ENCODE measurements around the gene ANKRD9. TPM values are rescaled to one million over a fixed set of nuclear protein-coding genes. Genes with fewer than 3 reads are reported as not detected.

The ANKRD9 gene
- total RNA-seq, 4 donors from 2014 or later = 1.8 to 16.5 (median 7.5) TPM

GRCh38 chr14:102481371-102481770 is 28.2 kb downstream of the ANKRD9 start:
- no peak for DNase-seq
- no peaks in the 10 kb centered on the region for H3K4me1 ChIP-seq
- intact Hi-C loops (cut with DNase I; ENCODE audit: low total_unique reads) = no loop called here
- TF ChIP-seq CTCF (IDR thresholded peaks at IDR 0.05) (no peak), POLR2A (IDR thresholded peaks at IDR 0.05) (no peak)
- no peak overlapping the region for H3K27ac ChIP-seq
- no peaks in the 10 kb centered on the region for H3K27me3 ChIP-seq
- H3K36me3 ChIP-seq = no peaks in the 10 kb centered on the region
- no peaks in the 10 kb centered on the region for H3K9me3 ChIP-seq
- no peak overlapping the region for H3K4me3 ChIP-seq

- no peak overlapping the region for H3K27ac ChIP-seq
- no peaks in the 10 kb centered on the region for H3K36me3 ChIP-seq
- H3K4me3 ChIP-seq = no peak overlapping the region
- DNase-seq = no peak
- no peaks in the 10 kb centered on the region for H3K27me3 ChIP-seq
- TF ChIP-seq CTCF (IDR thresholded peaks at IDR 0.05) (no peak), POLR2A (IDR thresholded peaks at IDR 0.05) (no peak)
- intact Hi-C loops (cut with DNase I; ENCODE audit: low total_unique reads) = no loop called here
- no peaks in the 10 kb centered on the region for H3K9me3 ChIP-seq
- H3K4me1 ChIP-seq = no peaks in the 10 kb centered on the region
Measured at GRCh38 chr14:102479777-102480176, 29.8 kb downstream of the ANKRD9 start.

- DNase-seq = no peak
- H3K27me3 ChIP-seq = no peaks in the 10 kb centered on the region
- no peaks in the 10 kb centered on the region for H3K4me1 ChIP-seq
- no peaks in the 10 kb centered on the region for H3K9me3 ChIP-seq
- no peaks in the 10 kb centered on the region for H3K36me3 ChIP-seq
- TF ChIP-seq POLR2A (IDR thresholded peaks at IDR 0.05) = no peak
- no peak for TF ChIP-seq CTCF (IDR thresholded peaks at IDR 0.05)
- no peak overlapping the region for H3K4me3 ChIP-seq
- H3K27ac ChIP-seq = no peak overlapping the region
- intact Hi-C loops (cut with DNase I; ENCODE audit: low total_unique reads) = no loop called here
Measured at GRCh38 chr14:102479107-102479506, 30.5 kb downstream of the ANKRD9 start.

GRCh38 chr14:102474934-102475333 is 34.6 kb downstream of the ANKRD9 start:
- Histone ChIP-seq H3K9me3 (no peaks in the 10 kb centered on the region), H3K4me3 (no peak overlapping the region), H3K27me3 (no peaks in the 10 kb centered on the region), H3K36me3 (no peaks in the 10 kb centered on the region), H3K27ac (no peak overlapping the region), H3K4me1 (no peaks in the 10 kb centered on the region)
- intact Hi-C loops (cut with DNase I; ENCODE audit: low total_unique reads) = no loop called here
- no peak for TF ChIP-seq POLR2A (IDR thresholded peaks at IDR 0.05)
- TF ChIP-seq CTCF (IDR thresholded peaks at IDR 0.05) = no peak
- DNase-seq = no peak

- TF ChIP-seq CTCF (IDR thresholded peaks at IDR 0.05) (no peak), POLR2A (IDR thresholded peaks at IDR 0.05) (no peak)
- Histone ChIP-seq H3K27ac (no peak overlapping the region), H3K9me3 (no peaks in the 10 kb centered on the region), H3K36me3 (no peaks in the 10 kb centered on the region), H3K27me3 (no peaks in the 10 kb centered on the region), H3K4me3 (no peak overlapping the region), H3K4me1 (no peaks in the 10 kb centered on the region)
- no peak for DNase-seq
- intact Hi-C loops (cut with DNase I; ENCODE audit: low total_unique reads) = no loop called here
Measured at GRCh38 chr14:102473559-102473958, 36.0 kb downstream of the ANKRD9 start.

Data from uterus (tissue), 4 donors.